Erythroblast (primary cell): ENCODE data around the gene EPHB1.

Experiments
- GATA1 ChIP-seq: IDR thresholded peaks from 2 replicates; pipeline ENCODE4 v1.6.1; 2011; ENCODE audit warnings: low read depth, mild to moderate bottlenecking, control low read depth, low read length, moderate library complexity
- POLR2A ChIP-seq: IDR thresholded peaks from 2 replicates; pipeline ENCODE4 v1.6.1; 2011; ENCODE audit warnings: mild to moderate bottlenecking, low read length

GRCh38 chr3:135103917-135104316 lies 308.9 kb downstream of the EPHB1 start:
- TF ChIP-seq POLR2A, result no peak
- no peak for TF ChIP-seq GATA1
